HEK293T (cell line): ENCODE data around the gene RBM20.

Experiments
- BHLHE40 ChIP-seq: fragments of 450-650 bp; IDR thresholded peaks from 2 replicates; pipeline ENCODE4 v1.6.1; 2016; ENCODE audit warnings: mild to moderate bottlenecking, moderate library complexity, borderline replicate concordance
- FOXA1 ChIP-seq: fragments of 450-650 bp; IDR thresholded peaks from 2 replicates; pipeline ENCODE4 v1.6.1; 2016; ENCODE audit warnings: mild to moderate bottlenecking
- FOXK2 ChIP-seq: fragments of 450-650 bp; IDR thresholded peaks from 2 replicates; pipeline ENCODE4 v1.6.1; 2016; ENCODE audit warnings: mild to moderate bottlenecking
- FOXM1 ChIP-seq: fragments of 450-650 bp; IDR thresholded peaks from 2 replicates; pipeline ENCODE4 v1.6.1; 2017; ENCODE audit warnings: mild to moderate bottlenecking, borderline replicate concordance
- HDGF ChIP-seq: fragments of 450-650 bp; IDR thresholded peaks from 2 replicates; pipeline ENCODE4 v1.6.1; 2017; ENCODE audit warnings: antibody characterized with exemption, borderline replicate concordance
- L3MBTL2 ChIP-seq: fragments of 450-650 bp; conservative IDR thresholded peaks from 2 replicates; pipeline ENCODE4 v1.6.1; 2016; ENCODE audit warnings: mild to moderate bottlenecking
- LEF1 ChIP-seq: fragments of 450-650 bp; IDR thresholded peaks from 2 replicates; pipeline ENCODE4 v1.6.1; 2017; ENCODE audit warnings: mild to moderate bottlenecking, borderline replicate concordance
- NFRKB ChIP-seq: fragments of 450-650 bp; IDR thresholded peaks from 2 replicates; pipeline ENCODE4 v1.6.1; 2016; ENCODE audit warnings: mild to moderate bottlenecking, moderate library complexity
- SP1 ChIP-seq: fragments of 450-650 bp; IDR thresholded peaks from 2 replicates; pipeline ENCODE4 v1.6.1; 2017
- ZNF384 ChIP-seq: fragments of 450-650 bp; IDR thresholded peaks from 2 replicates; pipeline ENCODE4 v1.6.1; 2016
- TF ChIP-seq, protein P1 (sequence below): fragments of 450-650 bp; IDR thresholded peaks from 2 replicates; pipeline ENCODE4 v1.6.1; 2016

DNA sequence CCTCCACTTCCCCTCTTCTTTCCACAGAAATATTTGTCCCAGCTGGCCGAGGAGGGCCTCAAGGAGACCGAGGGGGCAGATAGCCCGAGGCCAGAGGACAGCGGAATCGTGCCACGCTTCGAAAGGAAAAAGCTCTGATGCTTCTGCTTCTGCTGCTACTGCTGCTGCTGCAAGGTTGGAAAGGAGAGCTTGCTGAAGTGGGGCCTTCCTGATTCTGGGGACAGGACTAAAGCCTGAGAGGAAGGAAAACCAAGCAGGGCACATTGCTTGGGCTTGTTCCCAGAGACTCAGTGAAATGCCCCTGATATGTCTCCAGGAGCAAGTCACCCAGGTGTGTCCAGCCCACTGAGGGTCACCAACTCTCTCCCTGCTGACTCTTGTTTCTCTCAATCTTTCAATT is 191.7 kb downstream of the RBM20 start:
- no peak for TF ChIP-seq BHLHE40
- no peak for TF ChIP-seq LEF1
- no peak for TF ChIP-seq NFRKB
- TF ChIP-seq FOXA1 = no peak
- TF ChIP-seq, protein P1, sequence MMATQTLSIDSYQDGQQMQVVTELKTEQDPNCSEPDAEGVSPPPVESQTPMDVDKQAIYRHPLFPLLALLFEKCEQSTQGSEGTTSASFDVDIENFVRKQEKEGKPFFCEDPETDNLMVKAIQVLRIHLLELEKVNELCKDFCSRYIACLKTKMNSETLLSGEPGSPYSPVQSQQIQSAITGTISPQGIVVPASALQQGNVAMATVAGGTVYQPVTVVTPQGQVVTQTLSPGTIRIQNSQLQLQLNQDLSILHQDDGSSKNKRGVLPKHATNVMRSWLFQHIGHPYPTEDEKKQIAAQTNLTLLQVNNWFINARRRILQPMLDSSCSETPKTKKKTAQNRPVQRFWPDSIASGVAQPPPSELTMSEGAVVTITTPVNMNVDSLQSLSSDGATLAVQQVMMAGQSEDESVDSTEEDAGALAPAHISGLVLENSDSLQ = no peak
- TF ChIP-seq SP1 = no peak
- no peak for TF ChIP-seq HDGF
- TF ChIP-seq FOXM1 = no peak
- no peak for TF ChIP-seq ZNF384
- no peak for TF ChIP-seq L3MBTL2
- no peak for TF ChIP-seq FOXK2
